WTC11 (cell line): ENCODE measurements around the gene SS18. TPM values are rescaled to one million over a fixed set of nuclear protein-coding genes. Genes with fewer than 3 reads are reported as not detected.

Experiments
- ATAC-seq: fragments of 200-7000 bp; cut with Tn5 transposase; 2 replicates; pipeline ENCODE4 v1.10.0; 2021; ENCODE audit warnings: mild to moderate bottlenecking, moderate library complexity
- CTCF ChIA-PET: fragments of 300-600 bp; sonication (Branson Sonifier 250); formaldehyde crosslinking; loops from one replicate; lab custom pipeline; 2021; ENCODE audit warnings: antibody characterized with exemption; lab: Charles Lee
- POLR2A ChIA-PET: fragments of 350-600 bp; sonication (Branson Sonifier 250); formaldehyde crosslinking; loops from one replicate; lab custom pipeline; 2021; ENCODE audit warnings: antibody characterized with exemption; lab: Charles Lee
- DNase-seq: peaks from one replicate; pipeline ENCODE4 v3.0.0; 2021; ENCODE audit warnings: low spot score
- H3K27ac Mint-ChIP-seq: 2 replicates; pipeline ENCODE4 v1.8.0; 2021; ENCODE audit warnings: mixed read lengths
- H3K27me3 Mint-ChIP-seq: 2 replicates; pipeline ENCODE4 v1.8.0; 2021; ENCODE audit warnings: low read depth, mild to moderate bottlenecking, moderate library complexity, mixed read lengths
- H3K36me3 Mint-ChIP-seq: 2 replicates; pipeline ENCODE4 v1.8.0; 2021; ENCODE audit warnings: mixed read lengths
- H3K4me1 Mint-ChIP-seq: 2 replicates; pipeline ENCODE4 v1.8.0; 2022; ENCODE audit warnings: mixed read lengths
- H3K4me3 Mint-ChIP-seq: 2 replicates; pipeline ENCODE4 v1.8.0; 2021; ENCODE audit warnings: mild to moderate bottlenecking, moderate library complexity, mixed read lengths
- H3K9me3 Mint-ChIP-seq: 2 replicates; pipeline ENCODE4 v1.8.0; 2021; ENCODE audit warnings: mixed read lengths
- AFF4 ChIP-seq: sonication (generic); formaldehyde crosslinking; IDR thresholded peaks from 2 replicates; pipeline ENCODE4 v1.8.1; 2023; ENCODE audit warnings: mild to moderate bottlenecking, missing genetic modification reagents, borderline replicate concordance
- ATF2 ChIP-seq: sonication (generic); formaldehyde crosslinking; IDR thresholded peaks from 2 replicates; pipeline ENCODE4 v1.8.1; 2022; ENCODE audit warnings: low read depth, missing genetic modification reagents, borderline replicate concordance
- CDX4 ChIP-seq: fragments of 250-450 bp; sonication (Bioruptor Pico); IDR thresholded peaks from 2 replicates; pipeline ENCODE4 v1.9.0; 2021; ENCODE audit warnings: moderate library complexity, mild to moderate bottlenecking, inconsistent platforms, borderline replicate concordance
- E2F5 ChIP-seq: sonication (generic); formaldehyde crosslinking; IDR thresholded peaks from 2 replicates; pipeline ENCODE4 v1.8.1; 2022; ENCODE audit warnings: mild to moderate bottlenecking, moderate library complexity, missing genetic modification reagents
- GTF2I ChIP-seq: fragments of 250-450 bp; sonication (Bioruptor Pico); conservative IDR thresholded peaks from 2 replicates; pipeline ENCODE4 v1.4.0; 2021; ENCODE audit warnings: mild to moderate bottlenecking
- IRF2 ChIP-seq: sonication (generic); formaldehyde crosslinking; IDR thresholded peaks from 2 replicates; pipeline ENCODE4 v1.8.0; 2022; ENCODE audit warnings: low read depth, missing genetic modification reagents, borderline replicate concordance
- JUN ChIP-seq: sonication (generic); formaldehyde crosslinking; IDR thresholded peaks from 2 replicates; pipeline ENCODE4 v1.8.0; 2023; ENCODE audit warnings: mild to moderate bottlenecking, missing genetic modification reagents
- MAX ChIP-seq: sonication (generic); formaldehyde crosslinking; IDR thresholded peaks from 2 replicates; pipeline ENCODE4 v1.8.0; 2022; ENCODE audit warnings: mild to moderate bottlenecking, missing genetic modification reagents
- NFATC4 ChIP-seq: fragments of 250-450 bp; sonication (Bioruptor Pico); IDR thresholded peaks from 2 replicates; pipeline ENCODE4 v1.9.0; 2021; ENCODE audit warnings: mild to moderate bottlenecking
- RORB ChIP-seq: fragments of 250-450 bp; sonication (Bioruptor Pico); IDR thresholded peaks from 2 replicates; pipeline ENCODE4 v1.9.0; 2021; ENCODE audit warnings: mild to moderate bottlenecking
- SOX15 ChIP-seq: fragments of 250-450 bp; sonication (Bioruptor Pico); IDR thresholded peaks from 2 replicates; pipeline ENCODE4 v1.9.0; 2021; ENCODE audit warnings: mild to moderate bottlenecking
- TCF7 ChIP-seq: sonication (generic); formaldehyde crosslinking; IDR thresholded peaks from 2 replicates; pipeline ENCODE4 v1.8.0; 2022; ENCODE audit warnings: mild to moderate bottlenecking, low read depth, missing genetic modification reagents, moderate library complexity
- ZMAT4 ChIP-seq: fragments of 250-450 bp; sonication (Bioruptor Pico); IDR thresholded peaks from 2 replicates; pipeline ENCODE4 v1.9.0; 2021; ENCODE audit warnings: mild to moderate bottlenecking
- ZNF219 ChIP-seq: sonication (generic); formaldehyde crosslinking; IDR thresholded peaks from 2 replicates; pipeline ENCODE4 v1.8.0; 2023; ENCODE audit warnings: missing genetic modification reagents, mild to moderate bottlenecking, borderline replicate concordance
- ZNF317 ChIP-seq: sonication (generic); formaldehyde crosslinking; IDR thresholded peaks from 2 replicates; pipeline ENCODE4 v1.8.1; 2023; ENCODE audit warnings: low read depth, mild to moderate bottlenecking, moderate library complexity, missing genetic modification reagents, borderline replicate concordance
- ZNF512 ChIP-seq: sonication (generic); formaldehyde crosslinking; IDR thresholded peaks from 2 replicates; pipeline ENCODE4 v1.8.1; 2022; ENCODE audit warnings: missing genetic modification reagents, borderline replicate concordance
- ZNF532 ChIP-seq: fragments of 250-450 bp; sonication (Bioruptor Pico); IDR thresholded peaks from 2 replicates; pipeline ENCODE4 v1.9.0; 2021; ENCODE audit warnings: mild to moderate bottlenecking, borderline replicate concordance
- total RNA-seq: library from RNA; stranded (reverse); gene quantifications from 3 replicates; pipeline ENCODE4 v1.2.3, GENCODE V29; 2021

SS18 gene
- total RNA-seq, 1 experiment from 2014 or later: 73.0 TPM

- no peak for TF ChIP-seq AFF4 (CRISPR knock-in tag)
- TF ChIP-seq E2F5 (CRISPR knock-in tag): no peak
- no peak for TF ChIP-seq IRF2 (CRISPR knock-in tag)
- no peak for TF ChIP-seq ZNF219 (CRISPR knock-in tag)
- no peak for TF ChIP-seq MAX (CRISPR knock-in tag)
- TF ChIP-seq SOX15 (CRISPR knock-in tag): no peak
- TF ChIP-seq TCF7: no peak
- no peak for TF ChIP-seq RORB
- no peak for TF ChIP-seq GTF2I (CRISPR knock-in tag)
- no peak for TF ChIP-seq ZNF532 (CRISPR knock-in tag)
- TF ChIP-seq ZNF317: no peak
- no peak for TF ChIP-seq ATF2
These were observed 3.5 kb downstream of the SS18 start (continued) for GRCh38 chr18:26086959-26087358.

- ATAC-seq: no peak
- no peak overlapping the region for H3K27ac Mint-ChIP-seq
- POLR2A ChIA-PET: no interaction called here
- TF ChIP-seq JUN (CRISPR knock-in tag) (no peak), CDX4 (CRISPR knock-in tag) (no peak), ZNF512 (CRISPR knock-in tag) (no peak), NFATC4 (CRISPR knock-in tag) (no peak), ZMAT4 (CRISPR knock-in tag) (no peak), AFF4 (CRISPR knock-in tag) (no peak), ATF2 (no peak)
These were observed 5.4 kb downstream of the SS18 start for GRCh38 chr18:26085056-26085455.

More at GRCh38 chr18:26085056-26085455, 5.4 kb downstream of the SS18 start:
- Mint-ChIP-seq H3K27me3 (no peaks in the 10 kb centered on the region), H3K4me3 (no peak overlapping the region), H3K36me3 (peaks cover 43% of the 10 kb centered on the region), H3K9me3 (no peaks in the 10 kb centered on the region), H3K4me1 (peaks cover 13% of the 10 kb centered on the region)
- no peak for DNase-seq
- CTCF ChIA-PET: no interaction called here
